Measurements from ENCODE around the gene RTN1.

Gene RTN1

GRCh38 chr14:59830338-59830734, 40.2 kb downstream of the RTN1 start:
- Histone ChIP-seq H2AFZ (ENCODE audit: low read length, unreplicated experiment) (no peak overlapping the region), H3K27ac (ENCODE audit: low read depth, low read length) (no peak overlapping the region)

GRCh38 chr14:59829469-59830337, 40.9 kb downstream of the RTN1 start:
- H2AFZ ChIP-seq (ENCODE audit: low read length, unreplicated experiment): no peak overlapping the region
- no peak overlapping the region for H3K27ac ChIP-seq (ENCODE audit: low read depth, low read length)
- H3K4me3 ChIP-seq (ENCODE audit: low read depth, low read length): no peak overlapping the region
- H3K27me3 ChIP-seq (ENCODE audit: insufficient read depth, low read length): peaks cover 20% of the 10 kb centered on the region
- no peaks in the 10 kb centered on the region for H3K4me1 ChIP-seq (ENCODE audit: control insufficient read depth, insufficient read depth, low read length, unreplicated experiment)
- no peaks in the 10 kb centered on the region for H3K79me2 ChIP-seq (ENCODE audit: control insufficient read depth, insufficient read depth, low read length, unreplicated experiment)
- no peaks in the 10 kb centered on the region for H3K36me3 ChIP-seq (ENCODE audit: insufficient read depth, low read length)

More at GRCh38 chr14:59830338-59830734, 40.2 kb downstream of the RTN1 start:
- Histone ChIP-seq H3K4me3 (ENCODE audit: low read depth, low read length) (no peak overlapping the region), H3K4me1 (ENCODE audit: control insufficient read depth, insufficient read depth, low read length, unreplicated experiment) (no peaks in the 10 kb centered on the region), H3K79me2 (ENCODE audit: control insufficient read depth, insufficient read depth, low read length, unreplicated experiment) (no peaks in the 10 kb centered on the region), H3K36me3 (ENCODE audit: insufficient read depth, low read length) (no peaks in the 10 kb centered on the region), H3K27me3 (ENCODE audit: insufficient read depth, low read length) (peaks cover 19% of the 10 kb centered on the region)

DNA sequence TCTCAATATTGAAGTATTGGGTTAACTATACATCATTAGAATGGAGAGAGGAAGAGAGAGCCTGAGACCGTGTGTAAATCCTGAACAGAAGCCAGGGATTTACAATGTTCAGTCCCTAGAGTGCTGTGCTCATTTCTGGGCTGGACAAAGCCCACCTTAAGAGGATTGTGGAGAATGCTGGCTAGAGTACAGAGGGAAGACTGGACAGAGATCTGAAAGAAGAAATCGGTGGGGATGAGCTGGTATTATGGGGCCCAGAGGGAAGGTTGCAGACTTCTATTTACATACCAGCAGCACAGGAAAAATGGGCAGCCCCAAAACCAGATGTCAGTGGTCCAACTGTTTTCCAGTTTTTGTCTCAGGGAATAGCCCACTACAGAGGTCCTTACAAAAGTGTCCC, 42.3 kb downstream of the RTN1 start:
- Histone ChIP-seq H2AFZ (ENCODE audit: low read length, unreplicated experiment) (no peak overlapping the region), H3K79me2 (ENCODE audit: control insufficient read depth, insufficient read depth, low read length, unreplicated experiment) (no peaks in the 10 kb centered on the region), H3K36me3 (ENCODE audit: insufficient read depth, low read length) (no peaks in the 10 kb centered on the region), H3K4me3 (ENCODE audit: low read depth, low read length) (no peak overlapping the region), H3K27ac (ENCODE audit: low read depth, low read length) (no peak overlapping the region), H3K27me3 (ENCODE audit: insufficient read depth, low read length) (peaks cover 23% of the 10 kb centered on the region), H3K4me1 (ENCODE audit: control insufficient read depth, insufficient read depth, low read length, unreplicated experiment) (no peaks in the 10 kb centered on the region)

DNA sequence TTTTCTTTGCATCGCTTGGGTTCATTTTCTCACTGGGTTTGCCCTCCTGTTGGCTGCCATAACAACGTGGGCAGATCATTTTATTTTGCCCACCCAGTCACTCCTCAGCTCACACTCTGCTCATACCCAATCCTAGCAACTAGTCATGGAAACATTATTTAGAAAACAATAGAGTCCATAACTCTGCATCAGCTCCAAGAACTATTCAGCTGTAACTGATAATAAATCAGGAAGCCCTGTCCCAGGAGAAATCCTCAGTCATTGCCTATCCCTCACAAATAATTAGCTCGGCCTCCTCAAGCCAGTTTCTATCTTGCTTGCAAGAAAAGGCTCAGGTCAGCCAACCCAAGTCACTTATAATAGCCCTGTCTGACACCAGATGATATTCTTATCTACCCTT, 43.2 kb downstream of the RTN1 start:
- H2AFZ ChIP-seq (ENCODE audit: low read length, unreplicated experiment): no peak overlapping the region
- no peak overlapping the region for H3K27ac ChIP-seq (ENCODE audit: low read depth, low read length)
- no peak overlapping the region for H3K4me3 ChIP-seq (ENCODE audit: low read depth, low read length)
- no peaks in the 10 kb centered on the region for H3K4me1 ChIP-seq (ENCODE audit: control insufficient read depth, insufficient read depth, low read length, unreplicated experiment)
- H3K79me2 ChIP-seq (ENCODE audit: control insufficient read depth, insufficient read depth, low read length, unreplicated experiment): no peaks in the 10 kb centered on the region
- no peaks in the 10 kb centered on the region for H3K36me3 ChIP-seq (ENCODE audit: insufficient read depth, low read length)
- H3K27me3 ChIP-seq (ENCODE audit: insufficient read depth, low read length): peaks cover 19% of the 10 kb centered on the region

- no peaks in the 10 kb centered on the region for H3K79me2 ChIP-seq (ENCODE audit: control insufficient read depth, insufficient read depth, low read length, unreplicated experiment)
- H3K4me3 ChIP-seq (ENCODE audit: low read depth, low read length): no peak overlapping the region
- H3K27ac ChIP-seq (ENCODE audit: low read depth, low read length): no peak overlapping the region
- H3K27me3 ChIP-seq (ENCODE audit: insufficient read depth, low read length): peaks cover 19% of the 10 kb centered on the region
- H3K36me3 ChIP-seq (ENCODE audit: insufficient read depth, low read length): no peaks in the 10 kb centered on the region
- H2AFZ ChIP-seq (ENCODE audit: low read length, unreplicated experiment): no peak overlapping the region
- no peaks in the 10 kb centered on the region for H3K4me1 ChIP-seq (ENCODE audit: control insufficient read depth, insufficient read depth, low read length, unreplicated experiment)
These were observed 44.4 kb downstream of the RTN1 start for GRCh38 chr14:59826150-59826549.

- Histone ChIP-seq H3K4me1 (ENCODE audit: control insufficient read depth, insufficient read depth, low read length, unreplicated experiment) (no peaks in the 10 kb centered on the region), H3K36me3 (ENCODE audit: insufficient read depth, low read length) (no peaks in the 10 kb centered on the region), H3K27ac (ENCODE audit: low read depth, low read length) (no peak overlapping the region), H2AFZ (ENCODE audit: low read length, unreplicated experiment) (no peak overlapping the region), H3K79me2 (ENCODE audit: control insufficient read depth, insufficient read depth, low read length, unreplicated experiment) (no peaks in the 10 kb centered on the region), H3K4me3 (ENCODE audit: low read depth, low read length) (no peak overlapping the region), H3K27me3 (ENCODE audit: insufficient read depth, low read length) (peaks cover 19% of the 10 kb centered on the region)
These were observed 47.4 kb downstream of the RTN1 start for GRCh38 chr14:59823179-59823578.

DNA sequence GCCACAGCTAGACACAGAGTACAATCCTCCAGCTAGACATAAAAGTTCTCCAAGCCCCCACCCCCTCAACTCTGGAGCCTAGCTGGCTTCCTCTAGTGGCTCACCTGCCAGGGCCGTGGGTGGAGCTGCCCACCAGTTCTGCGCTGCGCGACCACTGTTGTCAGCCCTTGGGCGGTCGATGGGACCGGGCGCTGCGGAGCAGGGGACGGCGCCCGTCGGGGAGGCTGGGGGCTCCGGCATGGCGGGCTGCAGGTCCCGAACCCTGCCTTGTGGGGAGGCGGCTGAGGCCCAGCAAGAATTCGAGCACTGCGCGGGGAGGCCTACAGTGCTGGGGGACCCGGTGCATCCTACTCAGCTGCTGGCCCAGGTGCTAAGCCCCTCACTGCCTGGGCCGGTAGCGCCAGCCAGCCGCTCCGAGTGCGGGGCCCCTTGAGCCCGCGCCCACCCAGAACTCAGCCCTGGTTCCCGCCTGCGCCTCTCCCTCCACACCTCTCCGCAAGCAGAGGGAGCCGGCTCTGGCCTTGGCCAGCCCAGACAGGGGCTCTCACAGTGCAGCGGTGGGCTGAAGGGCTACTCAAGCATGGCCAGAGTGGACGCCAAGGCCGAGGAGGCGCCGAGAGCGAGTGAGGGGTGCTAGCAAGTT, 51.0 kb downstream of the RTN1 start:
- H2AFZ ChIP-seq (ENCODE audit: low read length, unreplicated experiment): no peak overlapping the region
- H3K27ac ChIP-seq (ENCODE audit: low read depth, low read length): no peak overlapping the region
- no peaks in the 10 kb centered on the region for H3K4me1 ChIP-seq (ENCODE audit: control insufficient read depth, insufficient read depth, low read length, unreplicated experiment)
- H3K79me2 ChIP-seq (ENCODE audit: control insufficient read depth, insufficient read depth, low read length, unreplicated experiment): no peaks in the 10 kb centered on the region
- no peaks in the 10 kb centered on the region for H3K36me3 ChIP-seq (ENCODE audit: insufficient read depth, low read length)
- H3K27me3 ChIP-seq (ENCODE audit: insufficient read depth, low read length): peaks cover 3% of the 10 kb centered on the region; the same call in 1 of the 2 replicates
- no peak overlapping the region for H3K4me3 ChIP-seq (ENCODE audit: low read depth, low read length)

- Histone ChIP-seq H2AFZ (ENCODE audit: low read length, unreplicated experiment) (no peak overlapping the region), H3K27ac (ENCODE audit: low read depth, low read length) (no peak overlapping the region), H3K4me3 (ENCODE audit: low read depth, low read length) (no peak overlapping the region), H3K27me3 (ENCODE audit: insufficient read depth, low read length) (peaks cover 18% of the 10 kb centered on the region), H3K4me1 (ENCODE audit: control insufficient read depth, insufficient read depth, low read length, unreplicated experiment) (no peaks in the 10 kb centered on the region), H3K36me3 (ENCODE audit: insufficient read depth, low read length) (no peaks in the 10 kb centered on the region), H3K79me2 (ENCODE audit: control insufficient read depth, insufficient read depth, low read length, unreplicated experiment) (no peaks in the 10 kb centered on the region)
These were observed 53.6 kb downstream of the RTN1 start for GRCh38 chr14:59816941-59817340.

DNA sequence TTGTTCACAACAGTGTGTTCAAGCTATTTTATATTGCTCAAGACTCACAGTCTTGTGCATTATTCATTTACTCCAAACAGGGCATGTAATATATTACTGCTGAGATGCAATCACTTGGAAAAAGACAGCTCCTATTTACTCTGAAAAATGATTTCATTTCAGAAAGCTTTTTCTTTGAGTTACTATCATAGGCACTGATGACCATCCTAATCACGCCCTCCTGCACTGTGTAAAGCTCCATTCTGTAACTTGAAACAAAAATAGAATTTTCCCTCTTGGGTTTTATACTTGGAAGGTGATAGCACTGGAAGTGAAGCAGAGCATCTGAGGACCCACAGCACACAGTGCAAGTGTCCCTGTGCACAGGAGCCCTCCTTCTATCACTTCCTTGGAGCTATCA, 55.6 kb downstream of the RTN1 start:
- peaks cover 35% of the 10 kb centered on the region for H3K27me3 ChIP-seq (ENCODE audit: insufficient read depth, low read length)
- no peak overlapping the region for H3K4me3 ChIP-seq (ENCODE audit: low read depth, low read length)
- no peak overlapping the region for H3K27ac ChIP-seq (ENCODE audit: low read depth, low read length)
- H3K79me2 ChIP-seq (ENCODE audit: control insufficient read depth, insufficient read depth, low read length, unreplicated experiment): no peaks in the 10 kb centered on the region
- no peaks in the 10 kb centered on the region for H3K36me3 ChIP-seq (ENCODE audit: insufficient read depth, low read length)
- H2AFZ ChIP-seq (ENCODE audit: low read length, unreplicated experiment): no peak overlapping the region
- no peaks in the 10 kb centered on the region for H3K4me1 ChIP-seq (ENCODE audit: control insufficient read depth, insufficient read depth, low read length, unreplicated experiment)

GRCh38 chr14:59811815-59812214, 58.8 kb downstream of the RTN1 start:
- H3K27ac ChIP-seq (ENCODE audit: low read depth, low read length): no peak overlapping the region
- H3K27me3 ChIP-seq (ENCODE audit: insufficient read depth, low read length): peaks cover 58% of the 10 kb centered on the region
- H3K79me2 ChIP-seq (ENCODE audit: control insufficient read depth, insufficient read depth, low read length, unreplicated experiment): no peaks in the 10 kb centered on the region
- no peak overlapping the region for H3K4me3 ChIP-seq (ENCODE audit: low read depth, low read length)
- H3K36me3 ChIP-seq (ENCODE audit: insufficient read depth, low read length): no peaks in the 10 kb centered on the region
- no peak overlapping the region for H2AFZ ChIP-seq (ENCODE audit: low read length, unreplicated experiment)
- H3K4me1 ChIP-seq (ENCODE audit: control insufficient read depth, insufficient read depth, low read length, unreplicated experiment): no peaks in the 10 kb centered on the region

- Histone ChIP-seq H3K4me3 (ENCODE audit: low read depth, low read length) (no peak overlapping the region), H3K79me2 (ENCODE audit: control insufficient read depth, insufficient read depth, low read length, unreplicated experiment) (no peaks in the 10 kb centered on the region), H3K36me3 (ENCODE audit: insufficient read depth, low read length) (no peaks in the 10 kb centered on the region), H3K27me3 (ENCODE audit: insufficient read depth, low read length) (peaks cover 58% of the 10 kb centered on the region), H2AFZ (ENCODE audit: low read length, unreplicated experiment) (no peak overlapping the region), H3K27ac (ENCODE audit: low read depth, low read length) (no peak overlapping the region), H3K4me1 (ENCODE audit: control insufficient read depth, insufficient read depth, low read length, unreplicated experiment) (no peaks in the 10 kb centered on the region)
These were observed 59.5 kb downstream of the RTN1 start for GRCh38 chr14:59811073-59811472.
